Measurements from ENCODE around the gene TMEM147.

GRCh38 chr19:35498220-35498619 lies 47.2 kb upstream of the TMEM147 start:
- TF ChIP-seq CTCF (IDR thresholded peaks at IDR 0.05; ENCODE audit: insufficient read depth, low read depth, low read length): no peak
- no peak for TF ChIP-seq EZH2 (IDR thresholded peaks at IDR 0.05; ENCODE audit: insufficient read depth, low read length)
